Fibroblast of skin of right quadriceps (primary cell): ENCODE data around the gene ST8SIA1.
"Not testable (repeated sequence)": the region's sequence is repeated elsewhere in the genome, so short reads cannot be mapped to it uniquely, and the experiment has no call there.

Experiments
- DNase-seq: peaks from one replicate; pipeline ENCODE4 v3.0.0-alpha.2; 2013

Gene ST8SIA1

GRCh38 chr12:22146686-22147085 is 187.8 kb downstream of the ST8SIA1 start:
- not testable (repeated sequence) for DNase-seq
